ENCODE data around the gene AP4S1.

- no peak for TF ChIP-seq CTCF (IDR thresholded peaks at IDR 0.05)
- no peak for TF ChIP-seq POLR2A (IDR thresholded peaks at IDR 0.05)
Observed at GRCh38 chr14:31024010-31024480, 1.4 kb upstream of the AP4S1 start.

Measured in testis (tissue), 2 donors.